ENCODE data around the gene CXXC5. TPM values are rescaled to one million over a fixed set of nuclear protein-coding genes. Genes with fewer than 3 reads are reported as not detected.

The CXXC5 gene
- total RNA-seq, 1 donor from 2014 or later, result 1.3 TPM

- Mint-ChIP-seq H3K27me3 (ENCODE audit: low read depth) (no peaks in the 10 kb centered on the region), H3K4me3 (ENCODE audit: low read depth) (no peak overlapping the region), H3K27ac (no peak overlapping the region), H3K36me3 (ENCODE audit: low read depth) (no peaks in the 10 kb centered on the region), H3K9me3 (no peaks in the 10 kb centered on the region), H3K4me1 (ENCODE audit: low read depth) (no peaks in the 10 kb centered on the region)
- intact Hi-C loops (cut with micrococcal nuclease), result no loop called here
- DNase-seq (ENCODE audit: low spot score), result no peak
Measured at GRCh38 chr5:139676951-139677735, 29.0 kb downstream of the CXXC5 start.

GRCh38 chr5:139677736-139678613, 29.8 kb downstream of the CXXC5 start:
- no peak overlapping the region for H3K4me3 Mint-ChIP-seq (ENCODE audit: low read depth)
- intact Hi-C loops (cut with micrococcal nuclease), result no loop called here
- no peaks in the 10 kb centered on the region for H3K36me3 Mint-ChIP-seq (ENCODE audit: low read depth)
- no peak for DNase-seq (ENCODE audit: low spot score)
- H3K27ac Mint-ChIP-seq, result no peak overlapping the region
- H3K4me1 Mint-ChIP-seq (ENCODE audit: low read depth), result no peaks in the 10 kb centered on the region
- H3K9me3 Mint-ChIP-seq, result no peaks in the 10 kb centered on the region
- H3K27me3 Mint-ChIP-seq (ENCODE audit: low read depth), result no peaks in the 10 kb centered on the region

- intact Hi-C loops (cut with micrococcal nuclease), result no loop called here
- no peak for DNase-seq (ENCODE audit: low spot score)
- Mint-ChIP-seq H3K27ac (no peak overlapping the region), H3K36me3 (ENCODE audit: low read depth) (no peaks in the 10 kb centered on the region), H3K9me3 (no peaks in the 10 kb centered on the region), H3K4me1 (ENCODE audit: low read depth) (no peaks in the 10 kb centered on the region), H3K27me3 (ENCODE audit: low read depth) (no peaks in the 10 kb centered on the region), H3K4me3 (ENCODE audit: low read depth) (no peak overlapping the region)
Measured at GRCh38 chr5:139678751-139679750, 30.9 kb downstream of the CXXC5 start.

GRCh38 chr5:139680368-139681111, 32.4 kb downstream of the CXXC5 start:
- Mint-ChIP-seq H3K36me3 (ENCODE audit: low read depth) (no peaks in the 10 kb centered on the region), H3K27ac (no peak overlapping the region), H3K27me3 (ENCODE audit: low read depth) (no peaks in the 10 kb centered on the region), H3K9me3 (no peaks in the 10 kb centered on the region), H3K4me3 (ENCODE audit: low read depth) (no peak overlapping the region), H3K4me1 (ENCODE audit: low read depth) (no peaks in the 10 kb centered on the region)
- no peak for DNase-seq (ENCODE audit: low spot score)
- intact Hi-C loops (cut with micrococcal nuclease), result no loop called here

GRCh38 chr5:139681112-139681458, 32.9 kb downstream of the CXXC5 start:
- no peaks in the 10 kb centered on the region for H3K27me3 Mint-ChIP-seq (ENCODE audit: low read depth)
- no peaks in the 10 kb centered on the region for H3K36me3 Mint-ChIP-seq (ENCODE audit: low read depth)
- H3K27ac Mint-ChIP-seq, result no peak overlapping the region
- no peaks in the 10 kb centered on the region for H3K4me1 Mint-ChIP-seq (ENCODE audit: low read depth)
- H3K9me3 Mint-ChIP-seq, result no peaks in the 10 kb centered on the region
- no peak overlapping the region for H3K4me3 Mint-ChIP-seq (ENCODE audit: low read depth)
- intact Hi-C loops (cut with micrococcal nuclease), result no loop called here
- DNase-seq (ENCODE audit: low spot score), result no peak

- Mint-ChIP-seq H3K4me1 (ENCODE audit: low read depth) (no peaks in the 10 kb centered on the region), H3K27ac (no peak overlapping the region), H3K9me3 (no peaks in the 10 kb centered on the region), H3K27me3 (ENCODE audit: low read depth) (no peaks in the 10 kb centered on the region), H3K36me3 (ENCODE audit: low read depth) (no peaks in the 10 kb centered on the region), H3K4me3 (ENCODE audit: low read depth) (no peak overlapping the region)
- intact Hi-C loops (cut with micrococcal nuclease), result no loop called here
- DNase-seq (ENCODE audit: low spot score), result no peak
Measured at GRCh38 chr5:139681466-139681865, 33.3 kb downstream of the CXXC5 start.

GRCh38 chr5:139682016-139682975, 34.1 kb downstream of the CXXC5 start:
- intact Hi-C loops (cut with micrococcal nuclease), result no loop called here
- H3K4me1 Mint-ChIP-seq (ENCODE audit: low read depth), result no peaks in the 10 kb centered on the region
- no peaks in the 10 kb centered on the region for H3K36me3 Mint-ChIP-seq (ENCODE audit: low read depth)
- no peak for DNase-seq (ENCODE audit: low spot score)
- H3K9me3 Mint-ChIP-seq, result no peaks in the 10 kb centered on the region
- peak overlapping the region; percentile 39 for H3K27ac Mint-ChIP-seq
- H3K27me3 Mint-ChIP-seq (ENCODE audit: low read depth), result no peaks in the 10 kb centered on the region
- H3K4me3 Mint-ChIP-seq (ENCODE audit: low read depth), result no peak overlapping the region

- no peak for DNase-seq (ENCODE audit: low spot score)
- H3K4me1 Mint-ChIP-seq (ENCODE audit: low read depth), result no peaks in the 10 kb centered on the region
- no peak overlapping the region for H3K27ac Mint-ChIP-seq
- intact Hi-C loops (cut with micrococcal nuclease), result no loop called here
- H3K9me3 Mint-ChIP-seq, result no peaks in the 10 kb centered on the region
- no peaks in the 10 kb centered on the region for H3K36me3 Mint-ChIP-seq (ENCODE audit: low read depth)
- H3K4me3 Mint-ChIP-seq (ENCODE audit: low read depth), result no peak overlapping the region
- no peaks in the 10 kb centered on the region for H3K27me3 Mint-ChIP-seq (ENCODE audit: low read depth)
Measured at GRCh38 chr5:139683295-139684271, 35.4 kb downstream of the CXXC5 start.

GRCh38 chr5:139684350-139684880, 36.3 kb downstream of the CXXC5 start:
- Mint-ChIP-seq H3K27me3 (ENCODE audit: low read depth) (peaks cover 2% of the 10 kb centered on the region), H3K27ac (no peak overlapping the region), H3K36me3 (ENCODE audit: low read depth) (no peaks in the 10 kb centered on the region), H3K4me1 (ENCODE audit: low read depth) (no peaks in the 10 kb centered on the region), H3K9me3 (no peaks in the 10 kb centered on the region), H3K4me3 (ENCODE audit: low read depth) (no peak overlapping the region)
- intact Hi-C loops (cut with micrococcal nuclease), result no loop called here
- no peak for DNase-seq (ENCODE audit: low spot score)

GRCh38 chr5:139684881-139685749, 37.0 kb downstream of the CXXC5 start:
- H3K4me1 Mint-ChIP-seq (ENCODE audit: low read depth), result no peaks in the 10 kb centered on the region
- H3K27me3 Mint-ChIP-seq (ENCODE audit: low read depth), result peaks cover 2% of the 10 kb centered on the region
- H3K4me3 Mint-ChIP-seq (ENCODE audit: low read depth), result no peak overlapping the region
- intact Hi-C loops (cut with micrococcal nuclease), result no loop called here
- H3K27ac Mint-ChIP-seq, result no peak overlapping the region
- H3K36me3 Mint-ChIP-seq (ENCODE audit: low read depth), result no peaks in the 10 kb centered on the region
- no peak for DNase-seq (ENCODE audit: low spot score)
- H3K9me3 Mint-ChIP-seq, result no peaks in the 10 kb centered on the region
